OCI-LY3 (cell line): ENCODE results near the gene WDPCP.

Source experiments
- EZH2phosphoT487 ChIP-seq: fragments of 200-600 bp; shearing (Covaris generic); IDR thresholded peaks from 2 replicates; pipeline ENCODE4 v1.6.1; 2018; ENCODE audit warnings: antibody characterized with exemption, mixed run types, low read depth
- TF ChIP-seq, protein P1 (sequence below): fragments of 200-600, 300-600 bp; sonication (generic); IDR thresholded peaks from 2 replicates; pipeline ENCODE4 v1.5.1; 2014; ENCODE audit warnings: antibody characterized with exemption, low read length, low read depth

DNA sequence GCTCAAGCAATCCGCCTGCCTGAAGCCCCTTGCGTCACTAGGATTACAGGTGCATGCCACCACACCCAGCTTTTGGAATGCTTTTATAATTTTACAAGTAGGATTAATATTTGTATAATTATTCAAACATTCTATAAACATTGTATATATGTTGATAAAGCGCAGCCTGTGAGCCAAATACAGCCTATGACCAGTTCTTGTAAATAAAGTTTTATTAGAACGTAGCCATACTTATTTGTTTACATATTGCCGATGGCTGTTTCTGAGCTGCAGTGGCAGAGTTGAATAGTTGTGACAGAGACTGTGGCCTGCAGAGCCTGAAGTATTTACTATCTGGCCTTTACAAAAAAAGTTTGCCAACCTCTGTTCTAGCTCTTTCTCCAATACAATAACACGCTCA, 305.0 kb downstream of the WDPCP start:
- TF ChIP-seq, protein P1, sequence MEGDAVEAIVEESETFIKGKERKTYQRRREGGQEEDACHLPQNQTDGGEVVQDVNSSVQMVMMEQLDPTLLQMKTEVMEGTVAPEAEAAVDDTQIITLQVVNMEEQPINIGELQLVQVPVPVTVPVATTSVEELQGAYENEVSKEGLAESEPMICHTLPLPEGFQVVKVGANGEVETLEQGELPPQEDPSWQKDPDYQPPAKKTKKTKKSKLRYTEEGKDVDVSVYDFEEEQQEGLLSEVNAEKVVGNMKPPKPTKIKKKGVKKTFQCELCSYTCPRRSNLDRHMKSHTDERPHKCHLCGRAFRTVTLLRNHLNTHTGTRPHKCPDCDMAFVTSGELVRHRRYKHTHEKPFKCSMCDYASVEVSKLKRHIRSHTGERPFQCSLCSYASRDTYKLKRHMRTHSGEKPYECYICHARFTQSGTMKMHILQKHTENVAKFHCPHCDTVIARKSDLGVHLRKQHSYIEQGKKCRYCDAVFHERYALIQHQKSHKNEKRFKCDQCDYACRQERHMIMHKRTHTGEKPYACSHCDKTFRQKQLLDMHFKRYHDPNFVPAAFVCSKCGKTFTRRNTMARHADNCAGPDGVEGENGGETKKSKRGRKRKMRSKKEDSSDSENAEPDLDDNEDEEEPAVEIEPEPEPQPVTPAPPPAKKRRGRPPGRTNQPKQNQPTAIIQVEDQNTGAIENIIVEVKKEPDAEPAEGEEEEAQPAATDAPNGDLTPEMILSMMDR, result no peak
- TF ChIP-seq EZH2phosphoT487, result no peak
